Liver (tissue), 2 donors: ENCODE data around the gene PCDHA5.

Experiments
- HNF4G ChIP-seq: IDR thresholded peaks from 2 replicates; pipeline ENCODE4 v1.6.1; 2016; ENCODE audit warnings: antibody characterized with exemption
- REST ChIP-seq: IDR thresholded peaks from 2 replicates; pipeline ENCODE4 v1.6.1; 2016; ENCODE audit warnings: antibody characterized with exemption, mild to moderate bottlenecking
- donor health status: healthy.

GRCh38 chr5:140833993-140834392 is 12.6 kb downstream of the PCDHA5 start, which contains the start of gene PCDHA7:
- TF ChIP-seq REST = no peak
- TF ChIP-seq HNF4G = no peak
